A549 (cell line): ENCODE measurements around the gene GABRD. TPM values are rescaled to one million over a fixed set of nuclear protein-coding genes. Genes with fewer than 3 reads are reported as not detected.

ENCODE experiments used
- ATAC-seq, 2 experiments: fragments of 200-7000 bp in 1 of 2; fragments of >200 bp in 1 of 2; cut with Nextera tagmentation in 1 of 2; cut with Tn5 transposase in 1 of 2; 3 replicates each; pipeline versions ENCODE4 v1.8.0 to v1.9.1; 2018 to 2020; ENCODE audit warnings: mild to moderate bottlenecking in 1 of 2, moderate library complexity in 1 of 2
- CTCF ChIA-PET: fragments of 300-600 bp; sonication (Branson Sonifier 250); formaldehyde crosslinking; extraction: SDS; loops from one replicate; lab custom pipeline; 2021; ENCODE audit warnings: antibody characterized with exemption, inconsistent platforms; lab: Yijun Ruan, JAX
- POLR2A ChIA-PET: fragments of 350-600 bp; formaldehyde crosslinking; extraction: SDS; loops from one replicate; lab custom pipeline; 2021; ENCODE audit warnings: antibody characterized with exemption, inconsistent platforms; lab: Yijun Ruan, JAX
- DNase-seq, 2 experiments: peaks; one replicate each; pipeline versions ENCODE4 v3.0.0 to v3.0.0-alpha.2; 2011 to 2016; ENCODE audit warnings: low read depth in 1 of 2, low spot score in 1 of 2
- FAIRE-seq: peaks from 2 replicates; lab custom pipeline; 2011; peaks lifted over from hg19 to GRCh38; lab: Jason Lieb, UNC
- H3K27ac ChIP-seq, 2 experiments: fragments of >200 bp; sonication (Bioruptor Twin); formaldehyde crosslinking; 3 replicates each; pipeline ENCODE4 v1.5.1; 2016 to 2017
- H3K4me1 ChIP-seq: fragments of >200 bp; sonication (Bioruptor Twin); formaldehyde crosslinking; 3 replicates; pipeline ENCODE4 v1.6.1; 2016
- H3K4me2 ChIP-seq: fragments of >200 bp; sonication (Bioruptor Twin); formaldehyde crosslinking; 3 replicates; pipeline ENCODE4 v1.6.1; 2016
- H3K4me3 ChIP-seq: fragments of >200 bp; sonication (Bioruptor Twin); formaldehyde crosslinking; 3 replicates; pipeline ENCODE4 v1.5.1; 2016
- H3K9me3 ChIP-seq: fragments of >200 bp; sonication (Bioruptor Twin); formaldehyde crosslinking; 3 replicates; pipeline ENCODE4 v1.6.1; 2016
- CBX2 ChIP-seq: fragments of 200-600 bp; sonication (generic); IDR thresholded peaks from 2 replicates; pipeline ENCODE4 v1.6.1; 2016; ENCODE audit warnings: low read depth, mild to moderate bottlenecking, borderline replicate concordance
- ESRRA ChIP-seq: fragments of 150-350 bp; IDR thresholded peaks from 2 replicates; pipeline ENCODE4 v1.6.1; 2014; ENCODE audit warnings: mild to moderate bottlenecking, low read length, borderline replicate concordance
- HMGXB4 ChIP-seq: fragments of 250-450 bp; sonication (Bioruptor Pico); IDR thresholded peaks from 2 replicates; pipeline ENCODE4 v1.5.0; 2021; ENCODE audit warnings: mild to moderate bottlenecking, moderate library complexity, borderline replicate concordance
- JUN ChIP-seq, 2 experiments: fragments of >200 bp; sonication (Bioruptor Twin); formaldehyde crosslinking; IDR thresholded peaks; 2 replicates in 1 of 2; 3 replicates in 1 of 2; pipeline ENCODE4 v1.6.1; 2016 to 2017
- JUNB ChIP-seq: fragments of >200 bp; sonication (Bioruptor Twin); formaldehyde crosslinking; IDR thresholded peaks from 2 replicates; pipeline ENCODE4 v1.6.1; 2016
- KDM1A ChIP-seq: fragments of 200-600 bp; sonication (generic); IDR thresholded peaks from 2 replicates; pipeline ENCODE4 v1.6.1; 2016; ENCODE audit warnings: low read depth, mild to moderate bottlenecking
- MAFK ChIP-seq: fragments of 450-650 bp; IDR thresholded peaks from 2 replicates; pipeline ENCODE4 v1.6.1; 2014; ENCODE audit not compliant: partially characterized antibody
- NPAS2 ChIP-seq: fragments of 250-450 bp; sonication (Bioruptor Pico); IDR thresholded peaks from 2 replicates; pipeline ENCODE4 v1.8.0; 2022; ENCODE audit warnings: mild to moderate bottlenecking, moderate library complexity, borderline replicate concordance
- PBX3 ChIP-seq: IDR thresholded peaks from 2 replicates; pipeline ENCODE4 v1.6.1; 2012
- POLR2A ChIP-seq: IDR thresholded peaks from 2 replicates; pipeline ENCODE4 v1.6.1; 2012; ENCODE audit warnings: mild to moderate bottlenecking, low read length
- RCOR1 ChIP-seq: fragments of 150-350 bp; IDR thresholded peaks from 2 replicates; pipeline ENCODE4 v1.6.1; 2014; ENCODE audit warnings: antibody characterized with exemption, low read length, low read depth
- REST ChIP-seq: fragments of 200-600 bp; sonication (generic); IDR thresholded peaks from 2 replicates; pipeline ENCODE4 v1.6.1; 2016; ENCODE audit warnings: antibody characterized with exemption, mild to moderate bottlenecking, moderate library complexity
- RFX5 ChIP-seq: fragments of 450-650 bp; IDR thresholded peaks from 2 replicates; pipeline ENCODE4 v1.7.1; 2014; ENCODE audit warnings: antibody characterized with exemption, mild to moderate bottlenecking, moderate library complexity
- TFCP2L1 ChIP-seq: fragments of 250-450 bp; sonication (Bioruptor Pico); IDR thresholded peaks from 2 replicates; pipeline ENCODE4 v1.5.0; 2021; ENCODE audit warnings: mild to moderate bottlenecking
- ZNF302 ChIP-seq: fragments of 250-450 bp; sonication (Bioruptor Pico); IDR thresholded peaks from 2 replicates; pipeline ENCODE4 v1.9.0; 2021; ENCODE audit warnings: inconsistent platforms, mild to moderate bottlenecking, moderate library complexity
- WGBS: methylation state at CpG from one replicate; pipeline ENCODE4 v1.1.6; 2017; ENCODE audit errors: missing lambda C conversion rate; 5-methylcytosine and 5-hydroxymethylcytosine counted together
- polyA plus RNA-seq, 4 experiments: library from polyadenylated mRNA; depleted of rRNA in 3 of 4; stranded (reverse); fragments of >200 nt; fragmentation: RNase III in 1 of 4; extraction: RNeasy Plus Mini Kit Qiagen cat#74134 plus additional on column Dnase treatment in 1 of 4; gene quantifications; 2 replicates in 3 of 4; 3 replicates in 1 of 4; pipeline ENCODE4 v1.2.3, GENCODE V29; 2011 to 2017

GABRD gene
- polyA plus RNA-seq, 2 of the 4 experiments (the other 2 are of a cell fraction): 0.12 to 0.52 TPM

- Histone ChIP-seq H3K4me3 (no peak overlapping the region), H3K9me3 (no peaks in the 10 kb centered on the region), H3K27ac (no peak overlapping the region), H3K4me1 (0 out of 3 replicates have a peak, but pooled peaks cover 2% of the 10 kb centered on the region), H3K4me2 (no peak overlapping the region)
- TF ChIP-seq ZNF302 (CRISPR knock-in tag) (no peak), NPAS2 (CRISPR knock-in tag) (no peak), REST (no peak), JUN (IDR thresholded peaks at IDR 0.05) (no peak), JUNB (no peak), TFCP2L1 (CRISPR knock-in tag) (no peak), PBX3 (no peak)
- no peak for ATAC-seq
- POLR2A ChIA-PET: no interaction called here
- CTCF ChIA-PET: interaction anchor here (0.6 to 9.5 kb wide), 20 partner anchors 9 to 1591 kb away, joined by 3 to 127 read pairs (median 5); no protein-coding TSS in a partner anchor
- DNase-seq: no peak
- WGBS: 56% methylated on average over 13 of the region's 25 CpGs
- no peak for FAIRE-seq
Observed at GRCh38 chr1:2046953-2047748, 28.0 kb downstream of the GABRD start.

- Histone ChIP-seq H3K4me3 (no peak overlapping the region), H3K4me1 (0 out of 3 replicates have a peak, but pooled peaks cover 2% of the 10 kb centered on the region), H3K4me2 (no peak overlapping the region), H3K9me3 (no peaks in the 10 kb centered on the region), H3K27ac (no peak overlapping the region)
- no peak for DNase-seq
- no peak for ATAC-seq
- FAIRE-seq: no peak
- WGBS: 87% methylated on average over 14 of the region's 25 CpGs
- ChIA-PET POLR2A (no interaction called here), CTCF (interaction anchor here (0.6 to 4.1 kb wide), 10 partner anchors 8 to 146 kb away, joined by 3 to 30 read pairs (median 3); no protein-coding TSS in a partner anchor)
- TF ChIP-seq MAFK (no peak), RFX5 (no peak), ESRRA (no peak), KDM1A (no peak), RCOR1 (no peak), HMGXB4 (CRISPR knock-in tag) (no peak), POLR2A (no peak), CBX2 (no peak)
Observed at GRCh38 chr1:2047749-2048729, 28.9 kb downstream of the GABRD start.
